Right atrium auricular region (tissue), 2 donors: ENCODE data around the gene C1QTNF5. TPM values are rescaled to one million over a fixed set of nuclear protein-coding genes. Genes with fewer than 3 reads are reported as not detected.
A peak's percentile ranks its signal among the peaks of the same experiment; 100 is the strongest.

ENCODE experiments used
- DNase-seq: peaks from one replicate; pipeline ENCODE4 v3.0.0-alpha.2; 2019; ENCODE audit warnings: low spot score
- H3K27ac ChIP-seq, 2 donors: fragments of 200-600 bp; sonication (generic); 1 replicate in 1 of 2; 2 replicates in 1 of 2; pipeline ENCODE4 v1.5.1; 2016 to 2019
- H3K27me3 ChIP-seq, 2 donors: fragments of 200-600 bp; sonication (generic); one replicate each; pipeline versions ENCODE4 v1.5.1 to v1.6.0; 2017 to 2019
- H3K36me3 ChIP-seq: fragments of 200-600 bp; sonication (generic); one replicate; pipeline ENCODE4 v1.5.1; 2016
- H3K4me1 ChIP-seq, 2 donors: fragments of 200-600 bp; sonication (generic); one replicate each; pipeline versions ENCODE4 v1.5.1 to v1.6.0; 2017 to 2019
- H3K4me3 ChIP-seq, 2 donors: fragments of 200-600 bp; sonication (generic); 1 replicate in 1 of 2; 2 replicates in 1 of 2; pipeline ENCODE4 v1.5.1; 2017 to 2019; ENCODE audit warnings: mild to moderate bottlenecking in 1 of 2, moderate library complexity in 1 of 2
- H3K9me3 ChIP-seq, 2 donors: fragments of 200-600 bp; sonication (generic); one replicate each; pipeline ENCODE4 v1.5.1; 2019
- total RNA-seq, 2 donors: library from RNA; depleted of rRNA; stranded (reverse); fragments of >200 nt; gene quantifications; one replicate each; pipeline ENCODE4 v1.1.0, GENCODE V29; 2016
- TF ChIP-seq, protein P1 (sequence below), 2 donors: fragments of 200-600 bp; sonication (generic); IDR thresholded peaks; one replicate each; pipeline ENCODE4 v1.5.1; 2019; ENCODE audit warnings: antibody characterized with exemption in 2 of 2

C1QTNF5 gene
- total RNA-seq, 2 donors from 2014 or later, result 41.4 to 47.4 TPM

DNA sequence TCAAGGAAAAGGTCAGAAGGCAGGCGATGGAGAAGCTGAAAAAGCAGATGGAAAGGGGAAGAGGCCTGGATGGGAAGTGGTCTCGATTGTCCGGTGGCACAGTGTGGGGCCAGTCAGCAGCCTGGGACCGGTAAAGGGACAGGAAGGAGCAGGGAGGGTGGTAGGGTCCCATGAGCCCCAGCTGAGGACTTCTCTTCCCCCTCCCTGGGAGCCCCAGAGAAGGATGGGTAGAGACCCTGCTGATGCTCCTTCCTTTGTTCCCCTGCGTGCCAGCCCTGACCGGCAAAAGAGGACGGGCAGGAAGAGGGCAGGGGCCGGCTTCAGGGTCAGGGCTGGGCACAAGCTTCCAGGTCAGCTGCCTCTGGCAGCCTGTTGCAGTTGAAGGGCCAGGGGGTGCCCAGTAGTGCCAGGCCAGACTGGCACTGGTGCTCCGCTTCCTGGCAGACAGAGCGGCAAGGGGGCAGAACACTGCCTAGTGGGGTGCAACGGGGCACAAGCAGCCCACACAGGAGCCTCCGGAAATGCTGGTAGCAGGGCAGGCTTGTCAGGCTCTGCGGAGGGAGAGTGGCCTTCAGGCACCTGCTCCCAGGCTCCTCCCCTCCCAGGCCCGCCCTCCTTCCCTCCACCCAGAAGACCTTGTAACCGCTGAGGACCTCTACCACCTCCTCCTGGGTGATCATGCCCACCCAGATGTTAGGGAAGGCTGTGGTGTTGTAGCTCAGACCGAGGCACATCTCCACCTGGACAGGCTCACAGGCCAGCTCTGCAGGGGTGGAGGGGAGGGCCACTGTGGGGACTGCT lies 739 bp upstream of the C1QTNF5 start:
- Histone ChIP-seq H3K9me3 (no peaks in the 10 kb centered on the region), H3K4me1 (peaks cover 0 to 51% of the 10 kb centered on the region in 2 donors), H3K4me3 (peak overlapping the region in 1 of 2 donors; percentile 82), H3K27me3 (no peaks in the 10 kb centered on the region), H3K27ac (peak overlapping the region; percentile 97 to 98), H3K36me3 (no peaks in the 10 kb centered on the region)
- TF ChIP-seq, protein P1, sequence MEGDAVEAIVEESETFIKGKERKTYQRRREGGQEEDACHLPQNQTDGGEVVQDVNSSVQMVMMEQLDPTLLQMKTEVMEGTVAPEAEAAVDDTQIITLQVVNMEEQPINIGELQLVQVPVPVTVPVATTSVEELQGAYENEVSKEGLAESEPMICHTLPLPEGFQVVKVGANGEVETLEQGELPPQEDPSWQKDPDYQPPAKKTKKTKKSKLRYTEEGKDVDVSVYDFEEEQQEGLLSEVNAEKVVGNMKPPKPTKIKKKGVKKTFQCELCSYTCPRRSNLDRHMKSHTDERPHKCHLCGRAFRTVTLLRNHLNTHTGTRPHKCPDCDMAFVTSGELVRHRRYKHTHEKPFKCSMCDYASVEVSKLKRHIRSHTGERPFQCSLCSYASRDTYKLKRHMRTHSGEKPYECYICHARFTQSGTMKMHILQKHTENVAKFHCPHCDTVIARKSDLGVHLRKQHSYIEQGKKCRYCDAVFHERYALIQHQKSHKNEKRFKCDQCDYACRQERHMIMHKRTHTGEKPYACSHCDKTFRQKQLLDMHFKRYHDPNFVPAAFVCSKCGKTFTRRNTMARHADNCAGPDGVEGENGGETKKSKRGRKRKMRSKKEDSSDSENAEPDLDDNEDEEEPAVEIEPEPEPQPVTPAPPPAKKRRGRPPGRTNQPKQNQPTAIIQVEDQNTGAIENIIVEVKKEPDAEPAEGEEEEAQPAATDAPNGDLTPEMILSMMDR (IDR thresholded peaks at IDR 0.05), result no peak
- no peak for DNase-seq

DNA sequence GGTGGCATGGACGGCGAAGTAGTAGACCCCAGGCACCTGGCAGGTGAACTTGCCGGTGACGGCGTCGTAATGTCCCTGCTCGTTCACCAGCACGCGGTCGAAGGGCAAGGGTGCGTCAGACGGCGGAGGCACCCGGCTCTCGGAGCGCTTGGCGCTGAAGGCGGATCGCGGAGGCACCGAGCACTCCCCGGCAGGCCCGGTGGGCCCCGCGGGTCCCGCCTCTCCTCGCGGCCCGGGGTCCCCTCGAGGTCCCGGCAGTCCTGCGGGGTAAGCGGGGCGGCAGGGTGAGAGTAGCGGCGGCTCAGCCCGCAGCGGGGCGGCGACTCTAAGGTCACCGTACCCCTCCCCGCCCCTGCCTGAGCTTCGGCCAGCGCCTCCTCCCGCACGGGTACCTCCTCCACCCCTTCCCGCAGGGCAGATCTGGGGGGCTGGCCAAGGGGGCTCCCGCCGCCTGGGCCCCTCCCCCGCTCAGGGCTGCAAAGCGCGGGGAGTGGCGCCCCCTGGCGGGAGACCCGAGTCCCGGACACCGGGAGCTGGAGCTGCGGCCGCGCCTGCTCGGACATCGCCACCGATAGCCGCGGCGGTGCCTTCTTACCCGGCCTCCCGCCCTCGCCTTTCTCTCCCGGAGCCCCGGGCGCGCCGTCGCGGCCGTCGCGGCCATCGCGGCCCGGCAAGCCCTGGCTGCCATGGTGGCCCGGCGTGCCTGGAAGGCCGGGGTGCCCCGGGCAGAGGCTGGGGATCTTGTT lies 921 bp downstream of the C1QTNF5 start:
- H3K9me3 ChIP-seq, result no peaks in the 10 kb centered on the region
- no peak for DNase-seq
- peak overlapping the region; percentile 97 to 98 for H3K27ac ChIP-seq
- no peaks in the 10 kb centered on the region for H3K27me3 ChIP-seq
- TF ChIP-seq, protein P1 (IDR thresholded peaks at IDR 0.05), result peak; percentile 97 to 98
- H3K4me3 ChIP-seq, result peak overlapping the region; percentile 76 to 82
- H3K36me3 ChIP-seq, result no peaks in the 10 kb centered on the region
- peaks cover 0 to 67% of the 10 kb centered on the region in 2 donors for H3K4me1 ChIP-seq

DNA sequence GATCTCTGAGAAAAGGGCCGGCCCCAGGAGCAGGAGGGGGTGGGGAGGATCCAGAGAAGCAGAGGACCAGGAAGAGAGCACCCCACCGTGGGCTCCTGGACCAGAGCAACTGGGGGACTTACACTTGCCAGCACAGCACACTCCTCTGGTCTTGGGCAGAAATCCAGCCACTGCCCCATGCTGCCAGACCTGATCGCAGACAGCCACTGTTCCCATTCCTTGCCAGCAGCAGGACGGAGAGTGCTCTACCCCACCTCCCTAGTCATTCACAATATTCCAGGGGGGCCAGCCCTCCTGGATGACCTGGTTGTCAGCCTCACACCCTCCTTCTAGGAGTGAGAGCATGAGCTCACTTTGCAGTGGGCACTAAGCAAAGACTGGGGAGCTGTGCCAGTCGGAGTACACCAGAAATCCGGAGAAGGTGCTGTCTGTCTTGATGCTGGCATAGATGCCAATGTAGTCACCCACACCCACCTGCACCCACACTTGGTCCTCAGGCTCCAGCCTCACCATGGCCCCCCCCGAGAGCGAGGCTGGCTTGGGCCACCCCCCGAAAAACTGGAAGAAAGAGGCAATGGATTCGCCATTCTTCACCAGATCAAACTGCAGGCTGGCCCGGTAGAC lies 1.6 kb downstream of the C1QTNF5 start:
- Histone ChIP-seq H3K36me3 (no peaks in the 10 kb centered on the region), H3K27me3 (no peaks in the 10 kb centered on the region), H3K27ac (peak overlapping the region; percentile 97 to 98), H3K4me3 (peak overlapping the region; percentile 76 to 82), H3K9me3 (no peaks in the 10 kb centered on the region), H3K4me1 (peaks cover 0 to 69% of the 10 kb centered on the region in 2 donors)
- TF ChIP-seq, protein P1 (IDR thresholded peaks at IDR 0.05), result no peak
- no peak for DNase-seq

DNA sequence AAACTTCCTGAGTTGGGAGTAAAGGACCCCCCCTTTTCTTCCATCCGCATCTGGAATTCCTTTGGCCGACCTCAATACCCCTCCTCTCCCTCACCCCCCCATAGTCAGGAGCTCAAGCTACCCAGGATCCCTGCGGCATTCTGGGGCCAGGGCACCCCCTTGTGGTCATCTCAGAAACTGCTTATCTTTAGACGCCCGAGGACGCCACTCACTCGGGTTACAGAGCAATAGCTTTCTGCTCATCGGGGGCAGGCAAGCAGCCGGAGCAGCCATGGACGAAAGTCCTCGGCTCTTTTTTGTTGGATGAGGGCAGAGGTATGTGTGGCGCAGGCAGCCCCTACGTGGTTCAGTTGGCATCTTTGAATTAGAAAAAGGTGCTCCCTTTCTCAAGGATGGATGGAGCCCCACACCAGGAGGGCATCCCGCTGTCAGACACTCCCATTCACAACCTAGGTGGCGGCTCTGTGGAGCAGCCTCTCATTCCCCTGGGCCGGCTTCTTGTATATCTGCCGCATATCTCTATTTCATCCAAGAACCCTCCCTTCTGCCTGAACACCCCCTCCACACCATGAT lies 2.3 kb downstream of the C1QTNF5 start:
- DNase-seq, result no peak
- Histone ChIP-seq H3K9me3 (no peaks in the 10 kb centered on the region), H3K4me3 (peak overlapping the region in 1 of 2 donors; percentile 82), H3K27ac (peak overlapping the region; percentile 97 to 98), H3K36me3 (no peaks in the 10 kb centered on the region), H3K27me3 (no peaks in the 10 kb centered on the region), H3K4me1 (peaks cover 0 to 69% of the 10 kb centered on the region in 2 donors)
- TF ChIP-seq, protein P1 (IDR thresholded peaks at IDR 0.05), result peak; percentile 82 to 89

DNA sequence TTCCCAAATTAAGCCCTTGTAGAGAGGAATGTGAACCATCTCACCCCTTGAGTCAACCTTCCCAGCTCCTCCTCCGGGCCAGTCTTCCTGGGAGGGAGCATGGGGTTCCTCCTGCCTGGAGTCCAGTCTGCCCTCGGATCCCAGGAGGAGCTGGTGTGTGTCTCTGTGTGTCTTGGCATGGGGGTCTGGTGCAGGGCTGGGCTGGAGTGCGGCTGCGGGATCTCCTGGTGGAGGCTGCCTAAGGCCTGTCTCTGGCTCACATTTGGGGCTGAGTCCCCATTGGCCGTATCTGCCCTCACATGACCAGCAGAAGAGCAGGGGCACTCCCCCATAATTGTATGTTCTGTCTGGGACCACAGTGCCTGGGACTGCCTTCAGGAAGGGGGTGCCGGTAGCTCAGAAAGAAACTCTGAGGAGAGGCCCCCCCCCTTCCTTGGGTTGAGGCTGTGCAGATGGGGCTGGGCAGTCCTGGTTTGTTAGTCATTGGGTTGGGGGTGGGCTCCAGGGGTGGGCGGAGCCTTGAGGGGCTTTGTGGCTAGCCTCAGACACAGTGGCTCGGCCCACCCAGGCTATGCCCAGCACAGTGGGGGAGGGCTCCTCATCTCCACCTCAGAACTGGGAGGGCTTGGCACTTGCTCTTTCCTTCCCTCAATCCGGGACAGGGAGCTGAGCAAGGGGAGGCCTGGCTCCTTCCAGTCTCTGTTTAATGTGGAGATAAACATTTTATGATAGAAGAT lies 2.9 kb downstream of the C1QTNF5 start:
- H3K36me3 ChIP-seq, result no peaks in the 10 kb centered on the region
- TF ChIP-seq, protein P1 (IDR thresholded peaks at IDR 0.05), result no peak
- H3K27ac ChIP-seq, result peak overlapping the region; percentile 97 to 98
- H3K27me3 ChIP-seq, result no peaks in the 10 kb centered on the region
- no peaks in the 10 kb centered on the region for H3K9me3 ChIP-seq
- DNase-seq, result no peak
- H3K4me1 ChIP-seq, result peaks cover 0 to 69% of the 10 kb centered on the region in 2 donors
- H3K4me3 ChIP-seq, result no peak overlapping the region
